HepG2 (cell line): ENCODE data around the gene GADD45GIP1. TPM values are rescaled to one million over a fixed set of nuclear protein-coding genes. Genes with fewer than 3 reads are reported as not detected.

ENCODE experiments used
- CCAR2 ChIP-seq: fragments of 200-400 bp; formaldehyde crosslinking; optimal IDR thresholded peaks from 2 replicates; pipeline ENCODE3; 2018; ENCODE audit warnings: low read depth, mild to moderate bottlenecking, low read length, moderate library complexity
- CENPT ChIP-seq: sonication (generic); formaldehyde crosslinking; IDR thresholded peaks from 2 replicates; pipeline ENCODE4 v1.8.0; 2022; ENCODE audit warnings: low read depth, mild to moderate bottlenecking, moderate library complexity, missing genetic modification reagents
- FOXJ3 ChIP-seq: sonication (generic); formaldehyde crosslinking; IDR thresholded peaks from 2 replicates; pipeline ENCODE4 v1.4.0; 2020; ENCODE audit warnings: missing genetic modification reagents, mild to moderate bottlenecking, borderline replicate concordance
- HDAC6 ChIP-seq: fragments of 200-600 bp; sonication (generic); IDR thresholded peaks from 2 replicates; pipeline ENCODE4 v1.7.0; 2017; ENCODE audit warnings: mild to moderate bottlenecking, antibody characterized with exemption, low read length, low read depth
- JUNB ChIP-seq: sonication (generic); formaldehyde crosslinking; IDR thresholded peaks from 2 replicates; pipeline ENCODE4 v1.8.0; 2022; ENCODE audit warnings: missing genetic modification reagents, mild to moderate bottlenecking, borderline replicate concordance
- MIXL1 ChIP-seq: IDR thresholded peaks from 2 replicates; pipeline ENCODE4 v1.6.1; 2016
- MXI1 ChIP-seq: IDR thresholded peaks from 3 replicates; pipeline ENCODE4 v1.6.1; 2012; ENCODE audit warnings: low read depth, low read length, inconsistent platforms, borderline replicate concordance
- PAF1 ChIP-seq: IDR thresholded peaks from 2 replicates; pipeline ENCODE4 v1.6.1; 2016; ENCODE audit warnings: missing genetic modification reagents, missing compliant biosample characterization
- PHF21A ChIP-seq: sonication (generic); formaldehyde crosslinking; IDR thresholded peaks from 2 replicates; pipeline ENCODE4 v1.5.0; 2020; ENCODE audit warnings: mild to moderate bottlenecking, missing genetic modification reagents
- PTBP1 ChIP-seq: fragments of 200-400 bp; formaldehyde crosslinking; IDR thresholded peaks from 2 replicates; pipeline ENCODE4 v1.6.1; 2018; ENCODE audit warnings: low read length, low read depth; ENCODE audit not compliant: poor library complexity, severe bottlenecking
- SALL2 ChIP-seq: sonication (generic); formaldehyde crosslinking; IDR thresholded peaks from 2 replicates; pipeline ENCODE4 v1.8.1; 2023; ENCODE audit warnings: mild to moderate bottlenecking, missing genetic modification reagents, inconsistent platforms
- SP4 ChIP-seq: sonication (generic); formaldehyde crosslinking; IDR thresholded peaks from 2 replicates; pipeline ENCODE4 v1.8.1; 2023; ENCODE audit warnings: mild to moderate bottlenecking, missing genetic modification reagents
- ZNF253 ChIP-seq: sonication (generic); formaldehyde crosslinking; IDR thresholded peaks from 2 replicates; pipeline ENCODE4 v1.8.0; 2022; ENCODE audit warnings: mild to moderate bottlenecking, missing genetic modification reagents, borderline replicate concordance
- ZNF501 ChIP-seq: sonication (generic); formaldehyde crosslinking; IDR thresholded peaks from 2 replicates; pipeline ENCODE4 v1.5.1; 2020; ENCODE audit warnings: mild to moderate bottlenecking, moderate library complexity, missing genetic modification reagents
- ZNF713 ChIP-seq: sonication (generic); formaldehyde crosslinking; IDR thresholded peaks from 2 replicates; pipeline ENCODE4 v1.4.0; 2020; ENCODE audit warnings: mild to moderate bottlenecking, missing genetic modification reagents
- ZNF770 ChIP-seq: sonication (generic); formaldehyde crosslinking; IDR thresholded peaks from 2 replicates; pipeline ENCODE4 v1.5.0; 2020; ENCODE audit warnings: mild to moderate bottlenecking, missing genetic modification reagents
- polyA plus RNA-seq, 8 experiments: library from polyadenylated mRNA; depleted of rRNA in 3 of 8; stranded (reverse) in 7 of 8; unstranded in 1 of 8; fragments of >200 nt; fragmentation: Illumina TruSeq in 4 of 8; extraction: Trizol in 4 of 8; gene quantifications; 2 replicates each; pipeline versions ENCODE4 v1.2.1 to v1.2.3, GENCODE V29; 2011 to 2016; ENCODE audit warnings: low read depth in 4 of 8, missing spikeins in 1 of 8, mixed read lengths in 1 of 8; ENCODE audit not compliant: insufficient read depth in 1 of 8
- total RNA-seq, 5 experiments: library from RNA; depleted of rRNA; stranded (reverse); fragments of >200 nt; fragmentation: Illumina TruSeq; extraction: Trizol; gene quantifications; 2 replicates each; pipeline ENCODE4 v1.2.3, GENCODE V29; 2016; ENCODE audit warnings: low read depth in 1 of 5
- TF ChIP-seq, protein P1 (sequence below): sonication (generic); formaldehyde crosslinking; conservative IDR thresholded peaks from 2 replicates; pipeline ENCODE4 v1.4.0; 2020; ENCODE audit warnings: mild to moderate bottlenecking, missing genetic modification reagents, moderate library complexity
- TF ChIP-seq, protein P2 (sequence below): IDR thresholded peaks from 2 replicates; pipeline ENCODE4 v1.6.1; 2016; ENCODE audit warnings: missing compliant biosample characterization, missing genetic modification reagents, borderline replicate concordance
- TF ChIP-seq, protein P3 (sequence below): sonication (generic); formaldehyde crosslinking; conservative IDR thresholded peaks from 2 replicates; pipeline ENCODE4 v1.4.0; 2020; ENCODE audit warnings: missing genetic modification reagents

Gene GADD45GIP1
- total and polyA plus RNA-seq, 2 of the 13 experiments (the other 11 are each of a cell fraction or from before 2014, with no cell fraction given) = 24.6 to 30.7 TPM

DNA sequence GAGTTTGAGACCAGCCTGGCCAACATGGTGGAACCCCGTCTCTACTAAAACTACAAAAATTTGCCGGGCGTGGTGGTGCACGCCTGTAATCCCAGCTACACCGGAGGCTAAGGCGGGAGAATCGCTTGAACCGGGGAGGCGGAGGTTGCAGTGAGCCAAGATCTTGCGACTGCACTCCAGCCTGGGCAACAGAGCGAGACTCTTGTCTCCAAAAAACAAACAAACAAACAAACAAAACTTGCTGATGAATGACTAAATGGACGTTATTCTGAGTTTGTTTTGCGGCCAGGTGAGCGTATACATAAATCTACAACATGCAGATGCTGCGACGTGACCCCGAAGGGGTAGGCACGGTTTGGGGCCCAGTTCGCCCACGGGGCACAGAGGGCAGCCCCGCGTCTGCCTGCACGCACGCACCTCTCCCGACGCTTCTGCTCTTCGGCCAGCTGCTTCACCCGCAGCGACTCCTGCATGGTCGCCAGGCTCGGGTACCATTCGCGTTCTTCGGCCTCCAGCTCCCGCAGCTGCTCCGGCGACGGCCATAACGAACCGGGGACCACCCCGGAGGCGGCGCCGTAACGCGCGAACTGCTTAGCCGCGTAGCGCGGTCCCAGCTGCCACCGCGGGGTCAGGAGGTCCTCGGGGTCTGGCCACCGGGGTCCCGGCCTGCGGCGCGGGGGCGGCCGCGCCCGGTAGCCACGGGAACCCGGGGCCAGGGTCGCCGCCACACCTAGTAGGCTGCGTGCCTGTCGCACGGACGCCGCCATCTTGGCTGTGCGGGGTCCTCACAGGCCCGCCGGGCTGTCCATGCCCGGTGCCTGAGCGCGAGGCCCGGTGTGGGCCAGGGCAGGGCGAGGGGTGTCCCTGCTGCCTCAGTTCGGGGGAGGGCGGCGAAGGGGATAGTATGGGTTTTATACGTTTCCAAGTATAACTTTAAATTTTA is at the start of gene GADD45GIP1 (continued):
- TF ChIP-seq, protein P1, sequence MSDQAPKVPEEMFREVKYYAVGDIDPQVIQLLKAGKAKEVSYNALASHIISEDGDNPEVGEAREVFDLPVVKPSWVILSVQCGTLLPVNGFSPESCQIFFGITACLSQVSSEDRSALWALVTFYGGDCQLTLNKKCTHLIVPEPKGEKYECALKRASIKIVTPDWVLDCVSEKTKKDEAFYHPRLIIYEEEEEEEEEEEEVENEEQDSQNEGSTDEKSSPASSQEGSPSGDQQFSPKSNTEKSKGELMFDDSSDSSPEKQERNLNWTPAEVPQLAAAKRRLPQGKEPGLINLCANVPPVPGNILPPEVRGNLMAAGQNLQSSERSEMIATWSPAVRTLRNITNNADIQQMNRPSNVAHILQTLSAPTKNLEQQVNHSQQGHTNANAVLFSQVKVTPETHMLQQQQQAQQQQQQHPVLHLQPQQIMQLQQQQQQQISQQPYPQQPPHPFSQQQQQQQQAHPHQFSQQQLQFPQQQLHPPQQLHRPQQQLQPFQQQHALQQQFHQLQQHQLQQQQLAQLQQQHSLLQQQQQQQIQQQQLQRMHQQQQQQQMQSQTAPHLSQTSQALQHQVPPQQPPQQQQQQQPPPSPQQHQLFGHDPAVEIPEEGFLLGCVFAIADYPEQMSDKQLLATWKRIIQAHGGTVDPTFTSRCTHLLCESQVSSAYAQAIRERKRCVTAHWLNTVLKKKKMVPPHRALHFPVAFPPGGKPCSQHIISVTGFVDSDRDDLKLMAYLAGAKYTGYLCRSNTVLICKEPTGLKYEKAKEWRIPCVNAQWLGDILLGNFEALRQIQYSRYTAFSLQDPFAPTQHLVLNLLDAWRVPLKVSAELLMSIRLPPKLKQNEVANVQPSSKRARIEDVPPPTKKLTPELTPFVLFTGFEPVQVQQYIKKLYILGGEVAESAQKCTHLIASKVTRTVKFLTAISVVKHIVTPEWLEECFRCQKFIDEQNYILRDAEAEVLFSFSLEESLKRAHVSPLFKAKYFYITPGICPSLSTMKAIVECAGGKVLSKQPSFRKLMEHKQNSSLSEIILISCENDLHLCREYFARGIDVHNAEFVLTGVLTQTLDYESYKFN (CRISPR knock-in tag) = no peak
- TF ChIP-seq MXI1 = peak; percentile 74; the same call in 1 of the 3 replicates
- TF ChIP-seq PTBP1 = no peak
- peak; percentile 36; the same call in 1 of the 2 replicates for TF ChIP-seq ZNF770
- TF ChIP-seq HDAC6 = no peak
- TF ChIP-seq JUNB (CRISPR knock-in tag) = no peak
- TF ChIP-seq PHF21A (CRISPR knock-in tag) = no peak
- TF ChIP-seq, protein P2, sequence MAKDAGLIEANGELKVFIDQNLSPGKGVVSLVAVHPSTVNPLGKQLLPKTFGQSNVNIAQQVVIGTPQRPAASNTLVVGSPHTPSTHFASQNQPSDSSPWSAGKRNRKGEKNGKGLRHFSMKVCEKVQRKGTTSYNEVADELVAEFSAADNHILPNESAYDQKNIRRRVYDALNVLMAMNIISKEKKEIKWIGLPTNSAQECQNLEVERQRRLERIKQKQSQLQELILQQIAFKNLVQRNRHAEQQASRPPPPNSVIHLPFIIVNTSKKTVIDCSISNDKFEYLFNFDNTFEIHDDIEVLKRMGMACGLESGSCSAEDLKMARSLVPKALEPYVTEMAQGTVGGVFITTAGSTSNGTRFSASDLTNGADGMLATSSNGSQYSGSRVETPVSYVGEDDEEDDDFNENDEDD (CRISPR knock-in tag) = peak; percentile 72; the same call in 1 of the 2 replicates
- no peak; the same call in 1 of the 2 replicates for TF ChIP-seq SALL2 (CRISPR knock-in tag)
- TF ChIP-seq ZNF713 (CRISPR knock-in tag) = no peak
- TF ChIP-seq FOXJ3 = no peak
- TF ChIP-seq CENPT (CRISPR knock-in tag) = no peak
- no peak for TF ChIP-seq CCAR2
- TF ChIP-seq PAF1 = no peak
- TF ChIP-seq SP4 (CRISPR knock-in tag) = peak; percentile 42; the same call in 1 of the 2 replicates
- TF ChIP-seq, protein P3, sequence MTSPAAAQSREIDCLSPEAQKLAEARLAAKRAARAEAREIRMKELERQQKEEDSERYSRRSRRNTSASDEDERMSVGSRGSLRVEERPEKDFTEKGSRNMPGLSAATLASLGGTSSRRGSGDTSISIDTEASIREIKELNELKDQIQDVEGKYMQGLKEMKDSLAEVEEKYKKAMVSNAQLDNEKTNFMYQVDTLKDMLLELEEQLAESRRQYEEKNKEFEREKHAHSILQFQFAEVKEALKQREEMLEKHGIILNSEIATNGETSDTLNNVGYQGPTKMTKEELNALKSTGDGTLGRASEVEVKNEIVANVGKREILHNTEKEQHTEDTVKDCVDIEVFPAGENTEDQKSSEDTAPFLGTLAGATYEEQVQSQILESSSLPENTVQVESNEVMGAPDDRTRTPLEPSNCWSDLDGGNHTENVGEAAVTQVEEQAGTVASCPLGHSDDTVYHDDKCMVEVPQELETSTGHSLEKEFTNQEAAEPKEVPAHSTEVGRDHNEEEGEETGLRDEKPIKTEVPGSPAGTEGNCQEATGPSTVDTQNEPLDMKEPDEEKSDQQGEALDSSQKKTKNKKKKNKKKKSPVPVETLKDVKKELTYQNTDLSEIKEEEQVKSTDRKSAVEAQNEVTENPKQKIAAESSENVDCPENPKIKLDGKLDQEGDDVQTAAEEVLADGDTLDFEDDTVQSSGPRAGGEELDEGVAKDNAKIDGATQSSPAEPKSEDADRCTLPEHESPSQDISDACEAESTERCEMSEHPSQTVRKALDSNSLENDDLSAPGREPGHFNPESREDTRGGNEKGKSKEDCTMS (CRISPR knock-in tag) = no peak
- TF ChIP-seq ZNF253 = peak; percentile 25; the same call in 1 of the 2 replicates
- TF ChIP-seq MIXL1 = 0 out of 2 replicates have a peak, but pooled peaks have one; percentile 19
- TF ChIP-seq ZNF501 = peak; percentile 86
